A673 (cell line): ENCODE measurements around the gene LRP1B. TPM values are rescaled to one million over a fixed set of nuclear protein-coding genes. Genes with fewer than 3 reads are reported as not detected.

Source experiments
- BruUV-seq: library from RNA; stranded (reverse); fragments of 400-500 nt; replicated peaks from 2 replicates; lab custom pipeline; 2021; lab: Mats Ljungman, UMichigan
- CTCF ChIA-PET: fragments of 300-600 bp; sonication (Branson Sonifier 250); formaldehyde crosslinking; loops from one replicate; lab custom pipeline; 2022; ENCODE audit warnings: antibody characterized with exemption; lab: Charles Lee
- POLR2A ChIA-PET: fragments of 300-600 bp; sonication (Branson Sonifier 250); formaldehyde crosslinking; loops from one replicate; lab custom pipeline; 2022; ENCODE audit warnings: antibody characterized with exemption; ENCODE audit not compliant: low non-redundant PET; lab: Charles Lee
- DNase-seq: peaks from one replicate; pipeline ENCODE4 v3.0.0-alpha.2; 2015; ENCODE audit warnings: low spot score
- H3K27ac ChIP-seq: fragments of 200-600 bp; sonication (generic); 2 replicates; pipeline ENCODE4 v1.5.1; 2016; ENCODE audit warnings: mixed run types, low read depth, mild to moderate bottlenecking, mixed read lengths, antibody characterized with exemption, low read length; ENCODE audit not compliant: poor library complexity, severe bottlenecking
- H3K27me3 ChIP-seq: fragments of 200-600 bp; sonication (generic); replicated peaks from 2 replicates; pipeline ENCODE4 v1.6.1; 2017; ENCODE audit warnings: mixed run types, low read depth, mild to moderate bottlenecking, mixed read lengths, antibody characterized with exemption, low read length; ENCODE audit not compliant: insufficient read depth, poor library complexity
- H3K36me3 ChIP-seq: fragments of 200-600 bp; sonication (generic); 2 replicates; pipeline ENCODE4 v1.6.1; 2016; ENCODE audit warnings: mixed run types, mild to moderate bottlenecking, mixed read lengths, antibody characterized with exemption, low read length; ENCODE audit not compliant: insufficient read depth, poor library complexity, severe bottlenecking
- H3K4me1 ChIP-seq: fragments of 200-600 bp; sonication (generic); 2 replicates; pipeline ENCODE4 v1.6.1; 2017; ENCODE audit warnings: mixed run types, mild to moderate bottlenecking, mixed read lengths, antibody characterized with exemption, low read length; ENCODE audit not compliant: insufficient read depth, poor library complexity, severe bottlenecking
- H3K4me3 ChIP-seq: fragments of 200-600 bp; sonication (generic); 2 replicates; pipeline ENCODE4 v1.5.1; 2016; ENCODE audit warnings: low read depth, mixed run types, mild to moderate bottlenecking, mixed read lengths, low read length; ENCODE audit not compliant: poor library complexity, severe bottlenecking
- H3K9me3 ChIP-seq: fragments of 200-600 bp; sonication (generic); 2 replicates; pipeline ENCODE4 v1.6.1; 2016; ENCODE audit warnings: mixed run types, low read depth, mild to moderate bottlenecking, mixed read lengths, antibody characterized with exemption, low read length; ENCODE audit not compliant: poor library complexity, severe bottlenecking
- EZH2 ChIP-seq: fragments of 200-600 bp; sonication (generic); IDR thresholded peaks from 2 replicates; pipeline ENCODE4 v1.6.1; 2017; ENCODE audit warnings: borderline replicate concordance, low read depth, mild to moderate bottlenecking, mixed read lengths, antibody characterized with exemption, low read length; ENCODE audit not compliant: poor library complexity, severe bottlenecking
- intact Hi-C: fragments of 100-400 bp; cut with micrococcal nuclease; formaldehyde crosslinking; loops from one replicate; pipeline ENCODE4 v1.10.0; 2022; ENCODE audit not compliant: unreplicated experiment
- total RNA-seq: library from RNA; stranded (reverse); gene quantifications from 2 replicates; pipeline ENCODE4 v1.2.3, GENCODE V29; 2021
- TF ChIP-seq, protein P1 (sequence below): fragments of 300-800, 200-600 bp; sonication (generic); conservative IDR thresholded peaks from 2 replicates; pipeline ENCODE4 v1.5.1; 2017; ENCODE audit warnings: low read depth, mild to moderate bottlenecking, antibody characterized with exemption, low read length, moderate library complexity, mixed read lengths

The LRP1B gene
- total RNA-seq, 1 experiment from 2014 or later, result 9.9 TPM

DNA sequence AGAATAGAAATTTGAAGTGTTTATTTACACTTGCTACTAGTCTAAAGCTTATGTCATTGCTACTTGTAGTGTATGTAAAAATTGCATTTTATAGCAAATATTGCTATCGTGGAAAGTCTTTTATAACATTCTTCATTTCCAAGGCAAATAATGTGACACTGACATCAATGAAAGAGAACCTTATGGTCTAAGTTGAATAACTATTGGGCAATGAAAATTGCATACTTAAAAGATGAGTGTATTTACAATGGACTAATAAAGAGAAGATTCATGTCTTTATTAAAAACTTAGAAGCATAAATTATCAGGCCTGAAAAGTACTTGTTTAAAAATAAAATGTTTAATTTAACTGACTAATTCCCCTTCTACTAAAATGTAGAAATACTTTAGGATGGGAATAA, 82.2 kb downstream of the LRP1B start:
- ChIA-PET CTCF (no interaction called here), POLR2A (no interaction called here)
- BruUV-seq, result no TSS peak
- no peak for TF ChIP-seq EZH2
- TF ChIP-seq, protein P1, sequence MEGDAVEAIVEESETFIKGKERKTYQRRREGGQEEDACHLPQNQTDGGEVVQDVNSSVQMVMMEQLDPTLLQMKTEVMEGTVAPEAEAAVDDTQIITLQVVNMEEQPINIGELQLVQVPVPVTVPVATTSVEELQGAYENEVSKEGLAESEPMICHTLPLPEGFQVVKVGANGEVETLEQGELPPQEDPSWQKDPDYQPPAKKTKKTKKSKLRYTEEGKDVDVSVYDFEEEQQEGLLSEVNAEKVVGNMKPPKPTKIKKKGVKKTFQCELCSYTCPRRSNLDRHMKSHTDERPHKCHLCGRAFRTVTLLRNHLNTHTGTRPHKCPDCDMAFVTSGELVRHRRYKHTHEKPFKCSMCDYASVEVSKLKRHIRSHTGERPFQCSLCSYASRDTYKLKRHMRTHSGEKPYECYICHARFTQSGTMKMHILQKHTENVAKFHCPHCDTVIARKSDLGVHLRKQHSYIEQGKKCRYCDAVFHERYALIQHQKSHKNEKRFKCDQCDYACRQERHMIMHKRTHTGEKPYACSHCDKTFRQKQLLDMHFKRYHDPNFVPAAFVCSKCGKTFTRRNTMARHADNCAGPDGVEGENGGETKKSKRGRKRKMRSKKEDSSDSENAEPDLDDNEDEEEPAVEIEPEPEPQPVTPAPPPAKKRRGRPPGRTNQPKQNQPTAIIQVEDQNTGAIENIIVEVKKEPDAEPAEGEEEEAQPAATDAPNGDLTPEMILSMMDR, result no peak
- H3K4me1 ChIP-seq, result peaks cover 17% of the 10 kb centered on the region
- no peaks in the 10 kb centered on the region for H3K27me3 ChIP-seq
- no peak overlapping the region for H3K4me3 ChIP-seq
- H3K9me3 ChIP-seq, result no peaks in the 10 kb centered on the region
- no peak for DNase-seq
- intact Hi-C loops, result no loop called here
- no peaks in the 10 kb centered on the region for H3K36me3 ChIP-seq
- no peak overlapping the region for H3K27ac ChIP-seq

DNA sequence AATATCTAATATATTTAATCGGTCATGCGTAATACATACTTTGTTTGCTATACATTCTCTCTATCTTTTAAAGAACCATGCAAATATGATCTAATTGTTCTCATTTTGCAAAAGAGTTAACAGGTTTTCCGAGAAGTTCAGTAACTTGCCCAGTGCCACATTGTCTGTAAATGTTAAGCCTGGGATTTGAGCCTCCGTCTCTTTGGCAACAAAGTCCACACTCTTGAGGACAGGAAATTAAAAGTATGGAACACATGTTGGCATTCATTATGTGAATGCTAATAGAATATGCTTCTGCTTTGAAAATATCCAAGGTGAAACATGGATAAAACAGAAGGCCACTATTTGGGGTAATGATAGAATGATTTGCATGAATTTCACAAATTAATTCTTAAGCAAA, 85.2 kb downstream of the LRP1B start:
- TF ChIP-seq, protein P1, result no peak
- TF ChIP-seq EZH2, result no peak
- CTCF ChIA-PET, result no interaction called here
- no peaks in the 10 kb centered on the region for H3K27me3 ChIP-seq
- H3K27ac ChIP-seq, result no peak overlapping the region
- H3K4me1 ChIP-seq, result peaks cover 34% of the 10 kb centered on the region
- BruUV-seq, result no TSS peak
- POLR2A ChIA-PET, result no interaction called here
- no peak overlapping the region for H3K4me3 ChIP-seq
- no peaks in the 10 kb centered on the region for H3K36me3 ChIP-seq
- intact Hi-C loops, result no loop called here
- DNase-seq, result no peak
- H3K9me3 ChIP-seq, result no peaks in the 10 kb centered on the region

DNA sequence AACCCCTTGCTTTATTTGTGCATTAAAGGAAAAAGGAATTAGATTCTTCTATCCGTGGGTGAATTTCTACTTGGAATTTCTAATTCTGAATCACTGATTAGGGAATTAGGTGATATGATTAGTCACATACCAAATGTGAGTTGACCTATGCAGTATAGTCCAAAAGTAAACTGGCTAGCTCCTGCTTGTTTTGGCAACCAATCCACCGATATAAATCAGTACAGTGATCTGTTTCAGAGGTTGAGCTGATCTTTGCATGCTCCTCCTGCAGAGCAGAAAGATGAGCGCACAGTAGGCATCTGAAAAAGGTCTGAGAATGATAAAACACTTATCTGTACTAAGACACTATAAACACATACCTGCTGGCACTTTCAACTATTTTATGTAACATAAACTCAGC, 86.6 kb downstream of the LRP1B start:
- H3K4me1 ChIP-seq, result peaks cover 39% of the 10 kb centered on the region
- H3K27ac ChIP-seq, result no peak overlapping the region
- no peaks in the 10 kb centered on the region for H3K36me3 ChIP-seq
- no peaks in the 10 kb centered on the region for H3K27me3 ChIP-seq
- TF ChIP-seq, protein P1, result no peak
- no peak for TF ChIP-seq EZH2
- no peak for DNase-seq
- intact Hi-C loops, result no loop called here
- no peaks in the 10 kb centered on the region for H3K9me3 ChIP-seq
- no TSS peak for BruUV-seq
- no peak overlapping the region for H3K4me3 ChIP-seq
- ChIA-PET CTCF (no interaction called here), POLR2A (no interaction called here)
